HG03460 (cell line): ENCODE measurements around the gene OR52B4.
"Not testable (repeated sequence)": the region's sequence is repeated elsewhere in the genome, so short reads cannot be mapped to it uniquely, and the experiment has no call there.

Experiments
- ATAC-seq: cut with Tn5 transposase; IDR thresholded peaks from one replicate; pipeline ENCODE4 v1.9.1; 2021; ENCODE audit not compliant: unreplicated experiment

The OR52B4 gene

DNA sequence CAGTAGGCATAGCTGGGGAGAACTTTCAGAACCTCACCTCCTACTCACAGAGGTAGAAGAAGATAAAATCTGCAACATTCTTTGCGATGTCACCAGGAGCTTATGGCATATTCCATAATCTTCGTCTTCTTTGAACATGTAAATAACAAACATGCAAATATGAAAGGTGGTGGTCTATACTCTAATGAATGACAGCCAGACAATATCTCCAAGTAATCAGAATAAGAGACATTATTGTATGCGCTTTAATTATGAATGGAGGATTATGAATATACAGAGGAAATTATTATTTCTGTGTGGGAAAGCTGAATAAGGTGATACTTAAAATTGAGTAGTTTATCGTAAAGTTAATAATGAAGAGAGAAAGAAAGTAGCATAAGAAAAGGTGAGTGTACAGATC lies at the start of gene OR52B4:
Gene OR52B4, minus strand, starts transcription at position 101 of the 400 bp plus-strand sequence. Its CDS starts 91 bp downstream, at position 10.
- ATAC-seq = no peak

- no peak for ATAC-seq
Observed at GRCh38 chr11:4416816-4417215, 48.6 kb upstream of the OR52B4 start.

DNA sequence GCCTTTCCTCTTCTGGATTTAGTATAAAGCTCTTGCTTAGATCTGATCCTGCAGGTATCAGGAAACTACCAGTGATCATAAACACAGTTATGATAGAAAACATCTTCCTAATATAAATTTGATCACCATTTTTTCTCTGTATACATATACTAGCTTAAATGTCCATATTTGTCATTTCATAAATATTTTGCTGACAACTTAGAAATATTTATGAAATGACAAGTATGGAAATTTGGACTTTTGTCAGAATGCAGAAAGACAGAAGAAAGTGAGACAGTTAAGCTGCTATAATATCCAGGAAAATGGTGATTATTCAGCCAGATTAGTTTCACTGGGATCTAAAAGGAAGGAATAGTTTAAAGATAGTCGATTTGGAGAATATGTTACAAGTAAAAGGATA lies 48.1 kb upstream of the OR52B4 start:
- ATAC-seq = no peak

DNA sequence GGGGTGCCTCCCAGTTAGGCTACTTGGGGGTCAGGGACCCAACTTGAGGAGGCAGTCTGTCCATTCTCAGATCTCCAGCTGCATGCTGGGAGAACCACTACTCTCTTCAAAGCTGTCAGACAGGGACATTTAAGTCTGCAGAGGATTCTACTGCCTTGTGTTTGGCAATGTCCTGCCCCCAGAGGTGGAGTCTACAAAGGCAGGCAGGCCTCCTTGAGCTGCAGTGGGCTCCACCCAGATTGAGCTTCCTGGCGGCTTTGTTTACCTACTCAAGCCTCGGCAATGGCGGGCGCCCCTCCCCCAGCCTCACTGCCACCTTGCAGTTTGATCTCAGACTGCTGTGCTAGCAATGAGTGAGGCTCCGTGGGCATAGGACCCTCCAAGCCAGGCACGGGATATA lies 38.0 kb upstream of the OR52B4 start:
- not testable (repeated sequence) for ATAC-seq

GRCh38 chr11:4393858-4394223 lies 25.7 kb upstream of the OR52B4 start:
- ATAC-seq = peak; percentile 10

DNA sequence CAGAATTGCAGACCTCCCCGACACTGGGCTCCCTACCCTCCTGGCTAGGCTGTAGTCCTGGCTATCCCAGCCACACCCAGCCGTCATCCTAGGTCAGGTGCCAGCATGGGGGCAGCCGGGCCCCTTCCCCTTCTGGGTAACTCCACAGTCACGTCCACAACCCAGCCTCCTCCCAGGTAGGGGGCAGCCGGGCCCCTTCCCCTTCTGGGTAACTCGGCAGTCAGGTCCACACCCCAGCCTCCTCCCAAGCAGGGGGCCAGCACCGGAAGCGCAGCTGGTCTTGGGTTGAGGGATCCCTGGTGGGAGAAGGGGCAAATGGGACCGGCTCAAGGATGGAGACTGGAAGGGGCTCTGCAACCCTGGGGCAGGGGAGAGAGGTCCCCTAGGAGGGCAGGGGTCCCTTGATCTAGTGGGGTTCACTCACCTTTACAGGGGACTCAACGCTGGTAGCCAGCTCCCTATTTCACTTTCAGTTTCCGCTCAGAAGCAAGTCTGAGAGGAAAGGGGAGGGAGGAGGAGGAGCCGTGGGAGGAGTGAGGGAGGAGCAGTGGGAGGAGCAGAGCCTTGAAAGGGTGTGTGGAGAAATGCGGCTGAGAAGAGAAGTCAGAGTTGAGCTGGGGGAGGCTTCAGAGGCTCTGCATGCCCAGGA lies 25.1 kb upstream of the OR52B4 start, which contains the start of gene TRIM21:
Gene TRIM21, minus strand, starts transcription at position 494 of the 649 bp plus-strand sequence. CDS start 3,293 bp downstream, outside the sequence.
- peak; percentile 99 for ATAC-seq

- no peak for ATAC-seq
Observed at GRCh38 chr11:4388221-4388620, 20.0 kb upstream of the OR52B4 start.

GRCh38 chr11:4385978-4386740 lies 18.0 kb upstream of the OR52B4 start:
- no peak for ATAC-seq

GRCh38 chr11:4381901-4382300 lies 13.7 kb upstream of the OR52B4 start:
- no peak for ATAC-seq

DNA sequence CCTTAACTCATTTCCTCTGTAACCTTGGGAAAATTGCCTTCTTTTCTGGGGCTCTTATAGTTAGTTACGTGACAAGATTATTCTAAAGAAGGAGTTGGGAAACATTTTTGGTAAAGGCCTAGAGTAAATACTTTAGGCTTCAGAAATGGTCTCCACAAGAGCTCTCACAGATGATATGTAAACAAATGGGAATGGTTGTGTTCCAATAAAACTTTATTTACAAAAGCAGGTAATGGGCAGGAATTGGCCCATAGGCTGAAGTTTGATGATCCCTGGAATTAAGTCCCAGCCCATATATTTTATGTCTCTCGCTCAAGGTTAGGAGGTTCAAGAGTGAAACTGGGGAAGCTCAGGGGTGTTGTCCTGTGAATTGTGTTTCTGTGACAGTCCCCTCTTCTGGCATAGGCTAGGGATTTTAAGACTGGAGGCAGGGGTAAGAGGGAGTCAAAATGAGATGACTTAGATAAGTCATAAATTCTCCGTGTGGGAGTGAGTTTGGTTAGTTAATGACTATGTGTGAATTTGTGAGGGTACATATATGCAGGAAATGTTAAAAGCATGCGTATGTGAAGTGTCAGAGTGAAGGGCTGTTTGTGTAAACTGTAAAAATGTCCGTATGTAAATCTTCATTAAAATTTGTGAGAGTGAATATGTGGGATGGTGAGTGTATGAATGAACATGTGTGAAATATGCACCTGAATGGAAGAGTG lies 7.4 kb upstream of the OR52B4 start:
- no peak for ATAC-seq

DNA sequence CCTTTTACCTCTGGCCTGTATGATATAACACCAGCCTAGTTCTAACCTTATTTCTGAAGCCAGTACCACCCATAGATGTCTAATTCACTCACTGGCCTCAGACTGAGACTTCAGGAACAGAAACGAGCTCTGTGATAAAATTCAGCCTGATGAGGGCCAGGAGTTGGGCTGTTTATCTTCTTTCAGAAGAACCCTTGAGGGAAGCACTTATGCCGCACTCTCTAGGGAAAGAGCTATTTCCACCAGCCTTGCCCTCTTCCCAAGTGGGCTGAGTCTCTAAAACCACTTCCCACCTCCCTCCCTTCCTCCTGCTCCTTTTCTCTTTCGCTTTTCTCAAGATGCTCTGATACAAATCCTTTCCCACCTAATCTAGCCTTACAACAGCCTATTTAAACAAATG lies 2.0 kb upstream of the OR52B4 start:
- no peak for ATAC-seq

DNA sequence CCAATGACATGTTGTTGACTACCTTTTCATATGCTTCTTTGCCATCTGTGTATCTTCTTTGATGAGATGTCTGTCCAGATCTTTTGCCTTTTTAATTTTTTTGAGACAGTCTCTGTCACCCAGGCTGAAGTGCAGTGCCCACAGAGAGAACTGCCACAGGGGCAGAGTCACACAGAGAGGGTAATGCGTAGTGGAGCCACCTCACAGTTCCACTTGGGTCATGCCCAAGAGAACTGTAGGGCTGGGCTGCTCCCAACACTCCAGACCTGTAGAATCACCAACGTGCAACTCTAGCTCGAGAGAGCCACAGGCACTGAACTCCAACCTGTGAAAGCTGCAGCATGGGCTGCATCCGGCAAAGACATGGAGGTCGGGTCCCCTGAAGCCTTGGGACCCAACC lies 20.0 kb downstream of the OR52B4 start:
- ATAC-seq = not testable (repeated sequence)

GRCh38 chr11:4345366-4345765 lies 22.8 kb downstream of the OR52B4 start:
- ATAC-seq = not testable (repeated sequence)

GRCh38 chr11:4334356-4334755 lies 33.8 kb downstream of the OR52B4 start:
- ATAC-seq = not testable (repeated sequence)
